Heart right ventricle (tissue), 16 donors: ENCODE results near the gene ARPP21. TPM values are rescaled to one million over a fixed set of nuclear protein-coding genes. Genes with fewer than 3 reads are reported as not detected.

Experiments used
- ATAC-seq, 8 donors: fragments of 200-7000 bp; cut with Tn5 transposase; one replicate each; pipeline ENCODE4 v1.9.1; 2020; ENCODE audit warnings: mild to moderate bottlenecking in 8 of 8, moderate library complexity in 8 of 8, moderate number of reproducible peaks in 1 of 8
- DNase-seq, 2 donors: peaks; one replicate each; pipeline ENCODE4 v3.0.0-alpha.2; 2020
- H3K27ac ChIP-seq, 10 donors: fragments of 200-600 bp; sonication (generic) in 2 of 10; one replicate each; pipeline versions ENCODE4 v1.5.0 to v1.8.0; 2020 to 2022; ENCODE audit warnings: mild to moderate bottlenecking in 3 of 10
- H3K27me3 ChIP-seq, 7 donors: fragments of 200-600 bp; one replicate each; pipeline ENCODE4 v1.8.0; 2021 to 2022; ENCODE audit warnings: mild to moderate bottlenecking in 2 of 7
- H3K36me3 ChIP-seq, 9 donors: fragments of 200-600 bp; sonication (generic) in 1 of 9; one replicate each; pipeline versions ENCODE4 v1.5.0 to v1.8.0; 2020 to 2022; ENCODE audit warnings: mild to moderate bottlenecking in 2 of 9
- H3K4me1 ChIP-seq, 9 donors: fragments of 200-600 bp; sonication (generic) in 1 of 9; one replicate each; pipeline versions ENCODE4 v1.5.0 to v1.8.0; 2020 to 2022; ENCODE audit warnings: mild to moderate bottlenecking in 4 of 9
- H3K4me3 ChIP-seq, 10 donors: fragments of 200-600 bp; sonication (generic) in 2 of 10; one replicate each; pipeline versions ENCODE4 v1.5.0 to v1.8.0; 2020 to 2022; ENCODE audit warnings: mild to moderate bottlenecking in 7 of 10, moderate library complexity in 2 of 10
- H3K9me3 ChIP-seq, 11 donors: fragments of 200-600 bp in 10 of 11; sonication (generic) in 2 of 11; one replicate each; pipeline versions ENCODE4 v1.5.0 to v1.8.0; 2013 to 2022; ENCODE audit warnings: mild to moderate bottlenecking in 2 of 11, control low read depth in 1 of 11, moderate library complexity in 1 of 11
- CTCF ChIP-seq, 9 donors: fragments of 200-600 bp; sonication (generic) in 2 of 9; IDR thresholded peaks; one replicate each; pipeline versions ENCODE4 v1.5.0 to v1.8.0; 2021 to 2022; ENCODE audit warnings: antibody characterized with exemption in 9 of 9, mild to moderate bottlenecking in 5 of 9, moderate library complexity in 1 of 9
- WGBS, 2 donors: extraction: QIAGEN DNeasy Blood & Tissue Kit; methylation state at CpG; one replicate each; pipeline ENCODE4 v1.1.7; 2013; ENCODE audit warnings: inconsistent platforms in 1 of 2; 5-methylcytosine and 5-hydroxymethylcytosine counted together
- intact Hi-C, 10 donors: fragments of 100-400 bp; cut with DNase I; formaldehyde crosslinking; loops; one replicate each; pipeline versions ENCODE4 v1.11.1 to v1.14.2; 2022
- polyA plus RNA-seq, 2 donors: library from polyadenylated mRNA; stranded (reverse); fragments of 200-250 nt; gene quantifications; one replicate each; pipeline ENCODE4 v1.2.3, GENCODE V29; 2013
- total RNA-seq, 10 donors: library from RNA; stranded (reverse); fragmentation: NEBNext Ultra II Directional in 3 of 10; extraction: Animal tissue kit (Norgen Biotek cat#: 25700) in 3 of 10; gene quantifications; one replicate each; pipeline versions ENCODE4 v1.2.1 to v1.2.4, GENCODE V29; 2021 to 2023
- donor health status: Arrhythmogenic right ventricular cardiomyopathy.
- donor health status: ischemic (EF 13 %, LVEDD 7.1; RV severe dilation, severe dysfunction).
- donor health status: healthy with polysubstance abuse.
- donor health status: DM: no; HTN: yes; CAD: no.
- donor health status: DM: no; HTN: no; CAD: no.
- donor health status: ischemic (EF 25% LVEDD 6.9; RV normal size, moderate dysfunction).
- donor health status: ischemic (EF 25% LVEDD 5.7; RV mildly dilated, moderate dysfunction).
- donor health status: healthy.
- donor health status: DM: yes; HTN: yes; CAD: no.
- donor health status: Ischemic cardiomyopathy.
- donor health status: ischemic (EF 35%, LVEDD 5.7; RV mildly dilated, moderate dysfunction).
- donor health status: nonischemic (EF 11% LVEDD 7.7; RV severe dilation, severe dysfunction).
- donor health status: DM: yes; HTN: yes; CAD: no.
- donor health status: PGD.
- donor health status: ischemic (EF 29% LVEDD 5.4; RV normal size, mild dysfunction).
- donor health status: nonischemic (EF 23%, LVEDD 6.1; RV moderate dilation, normal function).

The ARPP21 gene
- total and polyA plus RNA-seq, 12 donors: 0.06 TPM; not detected in 11

- Histone ChIP-seq H3K27ac (no peak overlapping the region), H3K27me3 (peaks cover 0 to 6% (median 0%) of the 10 kb centered on the region in 7 donors), H3K4me1 (no peaks in the 10 kb centered on the region), H3K9me3 (no peaks in the 10 kb centered on the region), H3K36me3 (no peaks in the 10 kb centered on the region), H3K4me3 (no peak overlapping the region)
- DNase-seq (no peak), ATAC-seq (no peak)
- WGBS, 2 donors: 48 to 50% methylated on average over 4 of the region's 4 CpGs
- no peak for TF ChIP-seq CTCF (IDR thresholded peaks at IDR 0.05)
- intact Hi-C loops: no loop called here
Measured at GRCh38 chr3:35777563-35778554, 138.5 kb downstream of the ARPP21 start.

GRCh38 chr3:35779611-35780010, 140.3 kb downstream of the ARPP21 start:
- no peak overlapping the region for H3K4me3 ChIP-seq
- no peak overlapping the region for H3K27ac ChIP-seq
- no peak for DNase-seq
- peaks cover 0 to 6% (median 0%) of the 10 kb centered on the region in 7 donors for H3K27me3 ChIP-seq
- intact Hi-C loops: no loop called here
- no peak for TF ChIP-seq CTCF (IDR thresholded peaks at IDR 0.05)
- H3K36me3 ChIP-seq: no peaks in the 10 kb centered on the region
- H3K9me3 ChIP-seq: no peaks in the 10 kb centered on the region
- H3K4me1 ChIP-seq: no peaks in the 10 kb centered on the region
- no peak for ATAC-seq

GRCh38 chr3:35780800-35781199, 141.5 kb downstream of the ARPP21 start:
- DNase-seq (no peak), ATAC-seq (no peak)
- Histone ChIP-seq H3K9me3 (no peaks in the 10 kb centered on the region), H3K4me1 (no peaks in the 10 kb centered on the region), H3K27me3 (peaks cover 0 to 6% (median 0%) of the 10 kb centered on the region in 7 donors), H3K36me3 (no peaks in the 10 kb centered on the region), H3K4me3 (no peak overlapping the region), H3K27ac (no peak overlapping the region)
- no peak for TF ChIP-seq CTCF (IDR thresholded peaks at IDR 0.05)
- 43 to 51% methylated on average over 3 of the region's 3 CpGs for WGBS, 2 donors
- intact Hi-C loops: no loop called here

GRCh38 chr3:35781558-35781957, 142.2 kb downstream of the ARPP21 start:
- Histone ChIP-seq H3K27me3 (peaks cover 0 to 6% (median 0%) of the 10 kb centered on the region in 7 donors), H3K36me3 (no peaks in the 10 kb centered on the region), H3K27ac (no peak overlapping the region), H3K4me3 (no peak overlapping the region), H3K9me3 (no peaks in the 10 kb centered on the region), H3K4me1 (no peaks in the 10 kb centered on the region)
- TF ChIP-seq CTCF (IDR thresholded peaks at IDR 0.05): no peak
- DNase-seq (no peak), ATAC-seq (no peak)
- intact Hi-C loops: no loop called here
